H9 (cell line): ENCODE measurements around the gene SPTLC1. TPM values are rescaled to one million over a fixed set of nuclear protein-coding genes. Genes with fewer than 3 reads are reported as not detected.
"Not testable (repeated sequence)": the region's sequence is repeated elsewhere in the genome, so short reads cannot be mapped to it uniquely, and the experiment has no call there.

Experiments used
- DNase-seq: peaks from one replicate; pipeline ENCODE4 v3.0.0-alpha.2; 2017
- H2AFZ ChIP-seq: one replicate; pipeline ENCODE4 v1.6.1; 2013; ENCODE audit warnings: mild to moderate bottlenecking, low read length, control low read depth, moderate library complexity
- H2AK5ac ChIP-seq: 2 replicates; pipeline ENCODE4 v1.6.1; 2013; ENCODE audit warnings: low read length, control low read depth, mixed read lengths; ENCODE audit not compliant: insufficient read length
- H2BK120ac ChIP-seq: one replicate; pipeline ENCODE4 v1.6.1; 2013; ENCODE audit warnings: low read depth, mild to moderate bottlenecking, low read length, control low read depth, inconsistent platforms; ENCODE audit not compliant: poor library complexity, severe bottlenecking
- H2BK12ac ChIP-seq: 2 replicates; pipeline ENCODE4 v1.6.1; 2013; ENCODE audit warnings: low read length, control low read depth, mixed read lengths, low read depth; ENCODE audit not compliant: insufficient read length
- H2BK15ac ChIP-seq: 2 replicates; pipeline ENCODE4 v1.6.1; 2013; ENCODE audit warnings: low read depth, low read length, control low read depth
- H2BK20ac ChIP-seq: one replicate; pipeline ENCODE4 v1.6.1; 2013; ENCODE audit warnings: low read depth, mild to moderate bottlenecking, low read length, control low read depth, inconsistent platforms; ENCODE audit not compliant: poor library complexity, severe bottlenecking
- H2BK5ac ChIP-seq: 2 replicates; pipeline ENCODE4 v1.6.1; 2013; ENCODE audit warnings: low read length, control low read depth, mixed read lengths; ENCODE audit not compliant: insufficient read length
- H3K14ac ChIP-seq: 2 replicates; pipeline ENCODE4 v1.6.1; 2013; ENCODE audit warnings: low read length, control low read depth; ENCODE audit not compliant: insufficient read depth
- H3K18ac ChIP-seq: 2 replicates; pipeline ENCODE4 v1.6.1; 2013; ENCODE audit warnings: low read depth, mild to moderate bottlenecking, mixed read lengths, low read length, control low read depth; ENCODE audit not compliant: insufficient read length
- H3K23ac ChIP-seq: 2 replicates; pipeline ENCODE4 v1.6.1; 2013; ENCODE audit warnings: low read length, control low read depth, mixed read lengths, low read depth; ENCODE audit not compliant: insufficient read length
- H3K23me2 ChIP-seq: 2 replicates; pipeline ENCODE4 v1.6.1; 2013; ENCODE audit warnings: low read depth, mild to moderate bottlenecking, mixed read lengths, low read length, control low read depth; ENCODE audit not compliant: insufficient read length, poor library complexity, severe bottlenecking
- H3K27ac ChIP-seq: 2 replicates; pipeline ENCODE4 v1.5.1; 2013; ENCODE audit warnings: low read length, control low read depth, mixed read lengths, low read depth; ENCODE audit not compliant: insufficient read length
- H3K27me3 ChIP-seq: 2 replicates; pipeline ENCODE4 v1.6.1; 2013; ENCODE audit warnings: low read length, control low read depth, inconsistent platforms; ENCODE audit not compliant: insufficient read depth
- H3K4ac ChIP-seq: 2 replicates; pipeline ENCODE4 v1.6.1; 2013; ENCODE audit warnings: low read depth, mild to moderate bottlenecking, control low read depth, inconsistent platforms, low read length, moderate library complexity
- H3K4me1 ChIP-seq: 2 replicates; pipeline ENCODE4 v1.6.1; 2013; ENCODE audit warnings: low read length, control low read depth, inconsistent platforms; ENCODE audit not compliant: insufficient read depth
- H3K4me2 ChIP-seq: 2 replicates; pipeline ENCODE4 v1.6.1; 2013; ENCODE audit warnings: low read length, control low read depth, mixed read lengths; ENCODE audit not compliant: insufficient read length, insufficient read depth
- H3K56ac ChIP-seq: 2 replicates; pipeline ENCODE4 v1.6.1; 2013; ENCODE audit warnings: low read depth, mild to moderate bottlenecking, mixed read lengths, low read length, control low read depth; ENCODE audit not compliant: insufficient read length
- H3K79me1 ChIP-seq: 2 replicates; pipeline ENCODE4 v1.6.1; 2013; ENCODE audit warnings: low read depth, mild to moderate bottlenecking, moderate library complexity, low read length, control low read depth, inconsistent platforms; ENCODE audit not compliant: insufficient read depth, poor library complexity, severe bottlenecking
- H3K79me2 ChIP-seq: 2 replicates; pipeline ENCODE4 v1.6.1; 2013; ENCODE audit warnings: low read length, control low read depth, inconsistent platforms; ENCODE audit not compliant: insufficient read depth
- H3K9ac ChIP-seq: 2 replicates; pipeline ENCODE4 v1.6.1; 2013; ENCODE audit warnings: low read length, control low read depth, mixed read lengths; ENCODE audit not compliant: insufficient read length; ENCODE audit errors: extremely low read depth
- H3K9me3 ChIP-seq: one replicate; pipeline ENCODE4 v1.6.1; 2013; ENCODE audit warnings: low read depth, low read length, inconsistent platforms; ENCODE audit not compliant: control insufficient read depth
- H3T11ph ChIP-seq: one replicate; pipeline ENCODE4 v1.6.1; 2013; ENCODE audit warnings: mild to moderate bottlenecking, low read length, control low read depth, inconsistent platforms
- H4K20me1 ChIP-seq: one replicate; pipeline ENCODE4 v1.6.1; 2013; ENCODE audit not compliant: control insufficient read depth, insufficient read length, insufficient read depth
- H4K5ac ChIP-seq: 2 replicates; pipeline ENCODE4 v1.6.1; 2013; ENCODE audit warnings: low read depth, mild to moderate bottlenecking, mixed read lengths, low read length, control low read depth; ENCODE audit not compliant: insufficient read length
- H4K8ac ChIP-seq: replicated peaks from 2 replicates; pipeline ENCODE4 v1.6.1; 2013; ENCODE audit warnings: low read length, control low read depth, mixed read lengths, low read depth; ENCODE audit not compliant: insufficient read length
- H4K91ac ChIP-seq: 2 replicates; pipeline ENCODE4 v1.6.1; 2013; ENCODE audit warnings: low read depth, mild to moderate bottlenecking, moderate library complexity, mixed read lengths, low read length, control low read depth; ENCODE audit not compliant: insufficient read length
- H3K27ac Mint-ChIP-seq, 3 experiments: 2 replicates in 2 of 3; 3 replicates in 1 of 3; pipeline ENCODE4 v1.8.0; 2020 to 2021; ENCODE audit warnings: mixed read lengths in 3 of 3, mild to moderate bottlenecking in 1 of 3, moderate library complexity in 1 of 3
- H3K27me3 Mint-ChIP-seq: 2 replicates; pipeline ENCODE4 v1.8.0; 2021; ENCODE audit warnings: low read depth, mild to moderate bottlenecking, moderate library complexity, mixed read lengths
- H3K36me3 Mint-ChIP-seq, 3 experiments: 2 replicates in 2 of 3; 3 replicates in 1 of 3; pipeline ENCODE4 v1.8.0; 2020 to 2021; ENCODE audit warnings: low read depth in 3 of 3, mixed read lengths in 3 of 3; ENCODE audit not compliant: insufficient read depth in 1 of 3
- H3K4me1 Mint-ChIP-seq, 2 experiments: 2 replicates each; pipeline ENCODE4 v1.8.0; 2020; ENCODE audit warnings: mixed read lengths in 2 of 2
- H3K4me3 Mint-ChIP-seq, 2 experiments: 2 replicates in 1 of 2; 3 replicates in 1 of 2; pipeline ENCODE4 v1.8.0; 2020 to 2021; ENCODE audit warnings: mild to moderate bottlenecking in 2 of 2, mixed read lengths in 2 of 2, moderate library complexity in 1 of 2
- H3K9me3 Mint-ChIP-seq, 2 experiments: 2 replicates in 1 of 2; 3 replicates in 1 of 2; pipeline ENCODE4 v1.8.0; 2020; ENCODE audit warnings: mild to moderate bottlenecking in 2 of 2, mixed read lengths in 2 of 2, moderate library complexity in 1 of 2
- WGBS: extraction: QIAGEN DNeasy Blood & Tissue Kit; methylation state at CpG from one replicate; pipeline ENCODE4 v1.1.7; 2013; ENCODE audit warnings: missing lambda C conversion rate, low lambda C conversion rate, mixed read lengths; ENCODE audit not compliant: insufficient read length; ENCODE audit errors: extremely low coverage; 5-methylcytosine and 5-hydroxymethylcytosine counted together
- total RNA-seq: library from RNA; stranded (reverse); gene quantifications from 2 replicates; pipeline ENCODE4 v1.2.1, GENCODE V29; 2021
- TF ChIP-seq, protein P1 (sequence below): fragments of 200-600 bp; sonication (generic); conservative IDR thresholded peaks from 3 replicates; pipeline ENCODE4 v1.8.0; 2021; ENCODE audit warnings: antibody characterized with exemption, mild to moderate bottlenecking

SPTLC1 gene
- total RNA-seq, 1 experiment from 2014 or later = 73.5 TPM

DNA sequence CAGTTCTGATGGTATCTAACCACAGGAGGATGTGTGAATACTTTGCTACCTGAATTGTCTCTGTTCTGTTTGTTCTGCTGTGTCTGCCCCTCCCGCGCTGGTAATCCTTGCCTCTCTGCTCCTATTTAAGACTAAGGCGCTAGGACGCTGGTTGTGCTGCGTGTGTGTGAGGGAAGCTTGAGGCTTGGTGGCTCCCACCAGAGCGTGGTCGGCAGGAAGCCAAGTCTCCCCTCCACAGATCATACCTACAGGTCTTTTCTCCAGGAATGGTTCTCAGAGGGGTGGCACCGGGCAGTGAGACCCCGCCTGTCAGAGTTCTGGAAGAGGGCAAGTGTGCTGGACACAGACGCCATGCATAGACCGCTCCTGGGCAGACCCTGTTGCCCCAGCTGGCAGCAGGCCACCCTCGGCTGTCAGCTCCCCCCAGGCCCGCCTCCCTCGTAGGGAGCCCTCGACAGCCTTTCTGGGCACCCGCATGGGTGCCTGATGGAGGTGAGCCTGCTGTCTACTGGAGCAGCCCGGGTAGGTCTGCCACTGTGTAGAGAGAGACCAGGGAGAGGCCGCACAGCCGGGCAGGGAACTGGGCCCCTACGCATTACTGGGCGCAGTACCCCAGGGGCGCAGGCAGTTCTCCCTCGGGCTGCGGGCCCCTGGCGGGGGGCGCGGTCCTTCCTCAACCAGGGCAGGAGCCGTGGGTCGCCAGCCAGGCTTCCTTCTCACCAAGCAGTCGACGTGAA lies 111.7 kb downstream of the SPTLC1 start:
- no peak overlapping the region for H3K23ac ChIP-seq
- H3K56ac ChIP-seq = no peak overlapping the region
- no peaks in the 10 kb centered on the region for H3K27me3 ChIP-seq
- no peaks in the 10 kb centered on the region for H3K23me2 ChIP-seq
- H3K4me2 ChIP-seq = no peak overlapping the region
- H2AFZ ChIP-seq = no peak overlapping the region
- H3K4me1 ChIP-seq = no peaks in the 10 kb centered on the region
- Mint-ChIP-seq H3K27ac (peak overlapping the region in 1 of 3 experiments; percentile 5; a peak in 1 of 7 replicates), H3K4me1 (peaks cover 0 to 3% of the 10 kb centered on the region in 2 experiments; a peak in 1 of 4 replicates), H3K27me3 (no peaks in the 10 kb centered on the region), H3K9me3 (peaks cover 0 to 8% of the 10 kb centered on the region in 2 experiments; a peak in 1 of 5 replicates), H3K36me3 (no peaks in the 10 kb centered on the region), H3K4me3 (no peak overlapping the region)
- H3K9me3 ChIP-seq = no peaks in the 10 kb centered on the region
- H2BK5ac ChIP-seq = no peak overlapping the region
- no peak overlapping the region for H2BK12ac ChIP-seq
- no CpG with 5 or more reads among the region's 31 CpGs for WGBS
- H2AK5ac ChIP-seq = no peak overlapping the region
- no peak overlapping the region for H3T11ph ChIP-seq
- H3K79me1 ChIP-seq = no peaks in the 10 kb centered on the region
- H2BK120ac ChIP-seq = no peak overlapping the region
- no peak for DNase-seq
- H3K14ac ChIP-seq = no peak overlapping the region
- TF ChIP-seq, protein P1, sequence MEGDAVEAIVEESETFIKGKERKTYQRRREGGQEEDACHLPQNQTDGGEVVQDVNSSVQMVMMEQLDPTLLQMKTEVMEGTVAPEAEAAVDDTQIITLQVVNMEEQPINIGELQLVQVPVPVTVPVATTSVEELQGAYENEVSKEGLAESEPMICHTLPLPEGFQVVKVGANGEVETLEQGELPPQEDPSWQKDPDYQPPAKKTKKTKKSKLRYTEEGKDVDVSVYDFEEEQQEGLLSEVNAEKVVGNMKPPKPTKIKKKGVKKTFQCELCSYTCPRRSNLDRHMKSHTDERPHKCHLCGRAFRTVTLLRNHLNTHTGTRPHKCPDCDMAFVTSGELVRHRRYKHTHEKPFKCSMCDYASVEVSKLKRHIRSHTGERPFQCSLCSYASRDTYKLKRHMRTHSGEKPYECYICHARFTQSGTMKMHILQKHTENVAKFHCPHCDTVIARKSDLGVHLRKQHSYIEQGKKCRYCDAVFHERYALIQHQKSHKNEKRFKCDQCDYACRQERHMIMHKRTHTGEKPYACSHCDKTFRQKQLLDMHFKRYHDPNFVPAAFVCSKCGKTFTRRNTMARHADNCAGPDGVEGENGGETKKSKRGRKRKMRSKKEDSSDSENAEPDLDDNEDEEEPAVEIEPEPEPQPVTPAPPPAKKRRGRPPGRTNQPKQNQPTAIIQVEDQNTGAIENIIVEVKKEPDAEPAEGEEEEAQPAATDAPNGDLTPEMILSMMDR = no peak
- no peak overlapping the region for H3K9ac ChIP-seq
- H3K79me2 ChIP-seq = no peaks in the 10 kb centered on the region
- no peak overlapping the region for H4K91ac ChIP-seq
- H4K20me1 ChIP-seq = no peaks in the 10 kb centered on the region
- no peak overlapping the region for H3K4ac ChIP-seq
- no peak overlapping the region for H2BK15ac ChIP-seq
- no peak overlapping the region for H4K5ac ChIP-seq
- H3K18ac ChIP-seq = no peak overlapping the region
- no peak overlapping the region for H4K8ac ChIP-seq
- H3K27ac ChIP-seq = no peak overlapping the region
- H2BK20ac ChIP-seq = no peak overlapping the region

DNA sequence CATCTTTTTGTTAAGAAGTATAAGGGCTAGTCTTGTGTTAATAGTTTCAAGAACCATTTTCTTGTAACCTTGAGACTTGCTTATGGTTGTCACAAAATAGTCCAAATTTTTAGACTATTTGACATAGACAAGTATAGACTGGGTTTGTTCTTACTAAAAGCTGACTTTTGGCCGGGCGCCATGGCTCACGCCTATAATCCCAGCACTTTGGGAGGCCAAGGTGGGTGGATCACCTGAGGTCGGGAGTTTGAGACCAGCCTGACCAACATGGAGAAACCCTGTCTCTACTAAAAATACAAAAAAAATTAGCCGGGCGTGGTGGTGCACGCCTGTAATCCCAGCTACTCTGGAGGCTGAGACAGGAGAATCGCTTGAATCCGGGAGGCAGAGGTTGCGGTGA lies 113.3 kb downstream of the SPTLC1 start:
- not testable (repeated sequence) for H2BK5ac ChIP-seq, H4K5ac ChIP-seq, H3K23ac ChIP-seq, H3K27me3 ChIP-seq, H3K56ac ChIP-seq, H3K18ac ChIP-seq, H4K91ac ChIP-seq, H3K27me3 Mint-ChIP-seq, H3K4me2 ChIP-seq, H3K9ac ChIP-seq, H3K27ac ChIP-seq, H3K4ac ChIP-seq, H2AK5ac ChIP-seq, H3T11ph ChIP-seq, H3K36me3 Mint-ChIP-seq, DNase-seq, H2BK20ac ChIP-seq, H3K9me3 Mint-ChIP-seq, H3K4me1 Mint-ChIP-seq, H3K27ac Mint-ChIP-seq, H2BK120ac ChIP-seq, H3K4me3 Mint-ChIP-seq, H2AFZ ChIP-seq, H3K14ac ChIP-seq, H3K79me2 ChIP-seq, H3K9me3 ChIP-seq, H3K23me2 ChIP-seq, H4K20me1 ChIP-seq, H4K8ac ChIP-seq, H3K4me1 ChIP-seq, H3K79me1 ChIP-seq, H2BK15ac ChIP-seq, H2BK12ac ChIP-seq
- WGBS = no CpG with 5 or more reads among the region's 10 CpGs
